SK-N-SH treated with all-trans-retinoic acid at 6 μM for 48 hours (cell line): ENCODE data around the gene PTPRG.

Source experiments
- CREB5 ChIP-seq: fragments of 250-450 bp; sonication (Bioruptor Pico); IDR thresholded peaks from 2 replicates; pipeline ENCODE4 v1.5.1; 2020; ENCODE audit warnings: low read depth, mild to moderate bottlenecking, moderate library complexity
- TF ChIP-seq, protein P1 (sequence below): fragments of 250-450 bp; sonication (Bioruptor Pico); IDR thresholded peaks from 2 replicates; pipeline ENCODE4 v1.8.0; 2020; ENCODE audit warnings: mild to moderate bottlenecking, moderate library complexity, borderline replicate concordance

- no peak for TF ChIP-seq CREB5 (CRISPR knock-in tag)
- TF ChIP-seq, protein P1, sequence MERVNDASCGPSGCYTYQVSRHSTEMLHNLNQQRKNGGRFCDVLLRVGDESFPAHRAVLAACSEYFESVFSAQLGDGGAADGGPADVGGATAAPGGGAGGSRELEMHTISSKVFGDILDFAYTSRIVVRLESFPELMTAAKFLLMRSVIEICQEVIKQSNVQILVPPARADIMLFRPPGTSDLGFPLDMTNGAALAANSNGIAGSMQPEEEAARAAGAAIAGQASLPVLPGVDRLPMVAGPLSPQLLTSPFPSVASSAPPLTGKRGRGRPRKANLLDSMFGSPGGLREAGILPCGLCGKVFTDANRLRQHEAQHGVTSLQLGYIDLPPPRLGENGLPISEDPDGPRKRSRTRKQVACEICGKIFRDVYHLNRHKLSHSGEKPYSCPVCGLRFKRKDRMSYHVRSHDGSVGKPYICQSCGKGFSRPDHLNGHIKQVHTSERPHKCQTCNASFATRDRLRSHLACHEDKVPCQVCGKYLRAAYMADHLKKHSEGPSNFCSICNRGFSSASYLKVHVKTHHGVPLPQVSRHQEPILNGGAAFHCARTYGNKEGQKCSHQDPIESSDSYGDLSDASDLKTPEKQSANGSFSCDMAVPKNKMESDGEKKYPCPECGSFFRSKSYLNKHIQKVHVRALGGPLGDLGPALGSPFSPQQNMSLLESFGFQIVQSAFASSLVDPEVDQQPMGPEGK, result no peak
Observed at GRCh38 chr3:61803983-61804382, 242.6 kb downstream of the PTPRG start.
